ENCODE measurements around the gene FMO2.
A peak's percentile ranks its signal among the peaks of the same experiment; 100 is the strongest.

FMO2 gene

GRCh38 chr1:171247501-171247900 lies 62.4 kb downstream of the FMO2 start:
- no peak for DNase-seq (ENCODE audit: low read depth)
- no peak overlapping the region for H3K4me3 ChIP-seq (ENCODE audit: low read length)
- TF ChIP-seq CTCF (IDR thresholded peaks at IDR 0.05; ENCODE audit: insufficient read depth, low read depth, low read length, missing control alignments): no peak

GRCh38 chr1:171248302-171248701 lies 63.2 kb downstream of the FMO2 start, which contains the start of gene FMO1:
FMO1 (plus strand) TSS chr1:171248494; CDS start chr1:171258088, 9,594 bp downstream.
- no peak for DNase-seq (ENCODE audit: low read depth)
- no peak for TF ChIP-seq CTCF (IDR thresholded peaks at IDR 0.05; ENCODE audit: insufficient read depth, low read depth, low read length, missing control alignments)
- H3K4me3 ChIP-seq (ENCODE audit: low read length): no peak within 1 kb of the TSS

- no peak for DNase-seq (ENCODE audit: low read depth)
- no peak overlapping the region for H3K4me3 ChIP-seq (ENCODE audit: low read length)
- TF ChIP-seq CTCF (IDR thresholded peaks at IDR 0.05; ENCODE audit: insufficient read depth, low read depth, low read length, missing control alignments): no peak
These were observed 63.7 kb downstream of the FMO2 start for GRCh38 chr1:171248841-171249240.

GRCh38 chr1:171250263-171250662 lies 65.2 kb downstream of the FMO2 start:
- H3K4me3 ChIP-seq (ENCODE audit: low read length): no peak overlapping the region
- no peak for TF ChIP-seq CTCF (IDR thresholded peaks at IDR 0.05; ENCODE audit: insufficient read depth, low read depth, low read length, missing control alignments)
- DNase-seq (ENCODE audit: low read depth): no peak

- H3K4me3 ChIP-seq (ENCODE audit: low read length): peak overlapping the region; percentile 55
- DNase-seq (ENCODE audit: low read depth): peak; percentile 58
- TF ChIP-seq CTCF (IDR thresholded peaks at IDR 0.05; ENCODE audit: insufficient read depth, low read depth, low read length, missing control alignments): peak; percentile 59
These were observed 66.2 kb downstream of the FMO2 start for GRCh38 chr1:171251042-171251951.

GRCh38 chr1:171251952-171252300 lies 66.8 kb downstream of the FMO2 start:
- DNase-seq (ENCODE audit: low read depth): no peak
- TF ChIP-seq CTCF (IDR thresholded peaks at IDR 0.05; ENCODE audit: insufficient read depth, low read depth, low read length, missing control alignments): no peak
- H3K4me3 ChIP-seq (ENCODE audit: low read length): peak overlapping the region; percentile 55

- no peak for TF ChIP-seq CTCF (IDR thresholded peaks at IDR 0.05; ENCODE audit: insufficient read depth, low read depth, low read length, missing control alignments)
- DNase-seq (ENCODE audit: low read depth): no peak
These were observed 67.4 kb downstream of the FMO2 start for GRCh38 chr1:171252482-171252881.

More at GRCh38 chr1:171252482-171252881, 67.4 kb downstream of the FMO2 start:
- no peak overlapping the region for H3K4me3 ChIP-seq (ENCODE audit: low read length)

Data from epithelial cell of esophagus (primary cell).